GM21529 (cell line): Measurements from ENCODE around the gene MORN1.

Source experiments
- ATAC-seq: cut with Tn5 transposase; IDR thresholded peaks from one replicate; pipeline ENCODE4 v1.9.1; 2021; ENCODE audit not compliant: unreplicated experiment

The MORN1 gene

GRCh38 chr1:2422523-2422922 is 31.2 kb upstream of the MORN1 start:
- no peak for ATAC-seq

GRCh38 chr1:2419416-2419815 is 28.1 kb upstream of the MORN1 start:
- no peak for ATAC-seq

- ATAC-seq, result no peak
These were observed 27.5 kb upstream of the MORN1 start for GRCh38 chr1:2418791-2419320.

- no peak for ATAC-seq
These were observed 26.5 kb upstream of the MORN1 start for GRCh38 chr1:2417833-2418225.

- ATAC-seq, result no peak
These were observed 25.9 kb upstream of the MORN1 start for GRCh38 chr1:2417083-2417832.

- ATAC-seq, result no peak
These were observed 25.0 kb upstream of the MORN1 start for GRCh38 chr1:2416403-2416802.

GRCh38 chr1:2415801-2416208 is 24.5 kb upstream of the MORN1 start:
- no peak for ATAC-seq

- no peak for ATAC-seq
These were observed 24.0 kb upstream of the MORN1 start for GRCh38 chr1:2415337-2415736.

GRCh38 chr1:2414297-2414958 is 23.1 kb upstream of the MORN1 start:
- peak; percentile 20 for ATAC-seq

GRCh38 chr1:2413495-2414296 is 22.3 kb upstream of the MORN1 start:
- ATAC-seq, result no peak

GRCh38 chr1:2412773-2413494 is 21.6 kb upstream of the MORN1 start:
- ATAC-seq, result peak; percentile 30

GRCh38 chr1:2412395-2412772 is 21.0 kb upstream of the MORN1 start, which contains the start of gene PEX10:
Gene PEX10 (minus strand): TSS chr1:2412564. CDS start chr1:2412502, 62 bp downstream.
- ATAC-seq, result peak; percentile 76

GRCh38 chr1:2411801-2412394 is 20.5 kb upstream of the MORN1 start:
- peak; percentile 19 for ATAC-seq

- ATAC-seq, result no peak
These were observed 18.4 kb upstream of the MORN1 start for GRCh38 chr1:2409745-2410144.

- ATAC-seq, result no peak
These were observed 17.5 kb upstream of the MORN1 start for GRCh38 chr1:2408859-2409276.

GRCh38 chr1:2408456-2408855 is 17.1 kb upstream of the MORN1 start:
- no peak for ATAC-seq

- ATAC-seq, result no peak
These were observed 16.6 kb upstream of the MORN1 start for GRCh38 chr1:2407991-2408275.

- no peak for ATAC-seq
These were observed 16.0 kb upstream of the MORN1 start for GRCh38 chr1:2407166-2407990.

- no peak for ATAC-seq
These were observed 15.2 kb upstream of the MORN1 start for GRCh38 chr1:2406451-2407041.
